Epithelial cell of prostate (primary cell): ENCODE results near the gene ZNF283.
A peak's percentile ranks its signal among the peaks of the same experiment; 100 is the strongest.

Experiments
- DNase-seq: peaks from one replicate; pipeline ENCODE4 v3.0.0-alpha.2; 2011; ENCODE audit warnings: low read depth, low spot score
- H3K27ac ChIP-seq: fragments of 450-650 bp; 2 replicates; pipeline ENCODE4 v1.5.1; 2017; ENCODE audit warnings: mild to moderate bottlenecking

Gene ZNF283

DNA sequence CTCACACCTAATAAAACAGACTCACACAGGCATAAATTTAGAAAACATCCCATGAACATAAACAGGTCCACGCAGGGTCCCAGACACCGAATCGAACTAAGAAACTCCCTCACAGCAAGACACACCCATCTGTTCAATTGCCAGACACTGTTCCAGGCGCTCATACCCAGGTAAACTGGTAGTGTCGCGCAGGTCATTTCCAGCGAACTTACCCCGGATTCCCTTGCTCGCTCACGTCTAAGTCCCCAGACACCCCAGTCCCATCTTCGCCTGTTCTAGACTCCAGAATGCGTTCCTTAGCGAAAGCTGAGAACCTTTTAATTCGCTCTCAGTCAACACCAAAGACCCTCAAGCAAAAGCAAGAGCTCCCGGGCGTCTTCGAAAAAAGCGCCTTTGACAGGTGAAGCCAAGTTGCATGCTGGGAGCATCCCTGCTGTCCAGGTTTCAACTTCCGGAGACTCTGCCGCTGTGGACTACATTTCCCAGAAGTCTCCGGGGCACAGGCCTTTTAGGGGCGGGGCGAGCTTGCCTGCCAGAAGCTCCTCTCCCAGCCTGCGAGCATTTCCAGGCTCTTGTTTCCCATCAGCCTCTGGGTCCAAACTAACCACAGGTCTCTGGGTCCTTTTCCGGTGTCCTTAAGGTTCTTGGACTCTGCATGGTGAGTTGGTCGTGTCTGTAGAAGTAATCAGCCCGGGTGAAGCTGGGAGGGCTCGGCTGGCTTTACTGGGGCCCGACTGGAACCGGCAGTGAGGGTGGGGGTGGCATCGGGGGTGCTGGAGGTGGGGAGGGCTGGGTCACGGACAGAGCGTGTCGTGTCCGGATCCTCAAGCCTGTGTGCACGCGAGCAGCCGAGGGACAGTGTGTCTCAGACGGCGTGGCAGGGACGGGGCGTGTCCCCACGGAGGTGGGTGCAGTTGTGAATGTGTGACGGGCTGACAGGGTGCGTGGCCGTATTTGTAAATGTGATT lies at the start of gene ZNF283:
Gene ZNF283 (plus strand): TSS at position 535 of the 968 bp plus-strand sequence. CDS start 6,184 bp downstream, outside the sequence.
- DNase-seq: peak; percentile 60
- H3K27ac ChIP-seq: peak within 1 kb of the TSS; percentile 53

GRCh38 chr19:43778651-43779050 lies 48.5 kb upstream of the ZNF283 start:
- DNase-seq: no peak
- H3K27ac ChIP-seq: peak overlapping the region; percentile 63

DNA sequence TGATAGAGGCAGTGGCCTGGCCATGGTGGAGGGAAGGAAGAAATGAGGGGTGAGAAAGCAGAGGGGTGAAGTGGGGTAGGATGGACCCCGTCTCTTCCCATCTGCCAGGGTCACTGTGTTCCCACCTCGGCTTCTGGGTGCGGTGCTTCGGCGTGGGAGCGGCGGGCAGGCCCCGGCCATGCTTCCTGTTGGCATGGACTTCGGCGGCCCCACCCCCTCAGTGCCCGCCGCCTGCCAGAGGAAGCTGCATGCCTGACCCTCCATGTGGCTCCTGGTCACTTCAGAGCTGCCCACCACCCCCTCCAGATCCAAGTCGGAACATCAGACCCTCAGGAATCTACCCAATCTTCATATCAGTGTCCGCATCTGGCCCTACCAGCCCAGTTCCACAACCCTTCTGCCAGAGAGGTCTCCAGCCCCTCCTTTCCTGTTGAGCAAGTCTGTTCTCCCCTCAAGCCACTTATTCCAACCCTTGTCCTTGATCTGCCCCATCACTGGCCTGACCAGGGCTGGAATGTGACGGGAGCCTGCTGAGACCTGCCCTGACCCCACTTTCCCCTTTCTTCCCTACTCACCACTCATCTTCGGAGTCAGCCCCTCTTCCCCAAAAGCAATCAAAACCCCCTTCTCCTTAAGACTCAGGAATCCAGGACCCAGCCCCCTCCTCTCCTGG lies 47.8 kb upstream of the ZNF283 start:
- peak overlapping the region; percentile 63 for H3K27ac ChIP-seq
- DNase-seq: no peak

- H3K27ac ChIP-seq: peak overlapping the region; percentile 63
- DNase-seq: no peak
Observed at GRCh38 chr19:43779820-43780219, 47.3 kb upstream of the ZNF283 start.

DNA sequence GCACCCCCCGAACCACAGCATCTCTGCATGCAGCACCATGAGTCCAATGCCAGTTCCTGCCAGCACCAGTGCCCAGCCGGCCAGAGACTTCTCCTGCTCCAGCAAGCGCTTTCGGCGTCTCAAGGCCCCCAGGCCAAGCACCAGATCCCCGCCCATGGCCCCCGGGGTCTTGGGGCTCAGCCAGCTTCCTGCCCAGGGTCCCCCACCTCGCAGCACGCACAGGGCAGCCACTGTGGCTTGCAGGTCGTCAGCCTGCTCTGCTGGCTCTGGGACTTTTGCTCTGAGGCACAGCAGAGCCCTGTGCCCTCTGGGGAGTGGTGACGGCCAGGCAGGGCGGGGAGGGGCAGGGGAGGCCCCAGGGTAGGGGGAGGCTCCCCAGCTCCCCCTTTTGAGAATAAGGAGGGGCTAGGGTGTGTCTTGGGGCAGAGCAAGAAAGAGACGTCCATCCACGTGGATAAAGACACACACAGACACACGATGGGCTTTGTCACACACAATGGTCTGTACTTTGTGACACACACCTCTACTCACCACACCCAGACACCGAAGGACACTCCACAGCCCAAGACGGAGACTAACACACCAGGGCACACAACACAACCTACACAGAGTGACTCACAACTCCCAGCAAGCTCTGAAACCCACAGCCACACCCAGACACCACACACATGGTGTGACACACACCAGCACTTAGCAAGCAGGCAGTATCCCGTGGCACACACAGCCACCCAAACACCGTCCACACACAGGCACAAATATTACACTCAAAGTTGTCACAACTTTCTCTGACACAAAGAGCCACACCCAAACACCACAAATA lies 46.2 kb upstream of the ZNF283 start, which contains the start of gene KCNN4:
Gene KCNN4 (minus strand): TSS at position 268 of the 820 bp plus-strand sequence. CDS start 112 bp downstream, at position 156.
- DNase-seq: peak; percentile 95
- H3K27ac ChIP-seq: peak within 1 kb of the TSS; percentile 63

GRCh38 chr19:43781630-43782310 lies 45.4 kb upstream of the ZNF283 start:
- H3K27ac ChIP-seq: peak overlapping the region; percentile 63

GRCh38 chr19:43782311-43782660 lies 44.8 kb upstream of the ZNF283 start:
- H3K27ac ChIP-seq: peak overlapping the region; percentile 23
- DNase-seq: no peak

More at GRCh38 chr19:43781630-43782310, 45.4 kb upstream of the ZNF283 start:
- DNase-seq: no peak

DNA sequence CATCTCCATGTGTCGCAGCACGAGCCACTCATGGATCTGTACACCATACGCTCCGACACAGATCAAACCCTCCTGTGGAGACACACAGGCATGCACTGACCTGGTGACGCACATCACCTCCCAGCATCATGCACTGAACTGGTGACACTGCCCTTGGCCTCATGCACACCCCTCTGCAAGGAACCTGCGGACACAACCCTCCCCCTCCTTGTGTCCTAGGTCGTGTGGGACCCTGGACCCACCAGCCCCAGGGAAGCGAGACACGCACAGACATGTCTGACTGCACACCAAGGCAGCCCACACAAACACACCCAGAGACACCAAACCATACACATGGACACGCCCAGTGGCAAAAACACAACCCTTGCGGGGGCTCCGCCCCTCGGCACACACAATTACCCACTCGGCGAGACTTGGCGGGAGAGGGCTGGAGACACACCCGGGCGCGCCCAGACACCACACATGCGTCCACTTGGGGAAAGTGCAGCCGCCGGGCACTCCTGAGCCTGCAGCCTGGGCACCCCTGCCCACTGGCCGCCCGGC lies 44.4 kb upstream of the ZNF283 start:
- no peak for DNase-seq
- peak overlapping the region; percentile 23 for H3K27ac ChIP-seq

DNA sequence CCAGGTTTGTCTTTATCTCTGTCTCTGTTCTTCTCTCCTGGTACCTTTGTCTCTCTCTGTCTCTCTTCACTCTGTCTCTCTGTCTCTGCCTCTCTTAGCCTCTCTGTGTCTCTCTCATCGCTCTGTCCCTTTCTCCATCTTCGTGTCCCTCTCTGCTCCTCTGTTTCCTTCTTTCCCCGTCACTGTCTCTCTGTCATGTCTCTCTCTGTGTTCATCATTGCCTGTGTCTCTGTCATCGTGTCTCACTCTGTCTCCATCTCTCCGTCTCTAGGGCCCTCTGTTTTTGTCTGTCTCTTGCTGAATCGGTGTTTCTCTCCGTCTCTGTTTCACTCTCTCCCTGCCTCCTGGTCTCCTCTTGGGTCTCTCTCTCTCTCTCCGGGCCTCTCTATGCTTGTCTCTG lies 43.5 kb upstream of the ZNF283 start:
- peak overlapping the region; percentile 67 for H3K27ac ChIP-seq
- no peak for DNase-seq

GRCh38 chr19:43784241-43784980 lies 42.7 kb upstream of the ZNF283 start:
- no peak for DNase-seq
- peak overlapping the region; percentile 67 for H3K27ac ChIP-seq

DNA sequence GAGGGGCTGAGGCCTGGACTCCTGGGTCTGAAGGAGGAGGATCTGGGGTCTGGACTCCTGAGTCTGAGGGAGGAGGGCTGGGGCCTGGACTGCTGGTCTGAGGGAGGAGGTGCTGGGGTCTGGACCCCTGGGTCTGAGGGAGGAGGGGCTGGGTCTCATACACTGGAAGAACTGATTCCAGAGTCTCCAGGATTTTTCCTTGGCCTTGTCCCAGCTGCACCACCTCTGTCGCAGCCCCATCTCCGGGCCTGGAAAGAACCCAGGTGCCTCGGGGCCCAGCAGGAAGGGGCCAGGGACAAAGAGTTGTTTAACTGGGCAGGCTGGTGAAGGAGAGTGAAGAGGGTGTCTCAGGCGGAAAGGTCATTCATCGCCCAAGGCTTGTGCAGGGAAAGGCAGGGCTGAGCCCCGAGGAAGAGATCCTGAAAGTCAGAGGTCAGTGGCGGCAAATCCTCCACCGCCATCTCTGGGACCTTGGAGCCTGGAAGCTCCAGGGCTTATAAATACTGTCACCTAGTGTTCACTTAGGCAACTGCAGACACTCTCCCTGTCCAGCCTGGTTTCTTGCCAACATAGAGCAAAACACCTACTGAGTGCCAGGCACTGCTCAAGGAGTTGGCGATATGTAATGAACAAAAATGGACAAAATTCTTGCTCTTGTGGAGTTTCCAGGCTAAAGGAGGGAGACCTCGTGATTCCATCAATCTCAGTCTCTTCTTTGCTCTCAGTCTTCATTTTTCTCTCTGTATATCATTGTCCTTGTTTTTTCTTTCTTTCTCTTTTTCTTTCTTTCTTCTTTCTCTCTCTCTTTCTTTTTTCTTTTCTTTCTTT lies 41.9 kb upstream of the ZNF283 start:
- H3K27ac ChIP-seq: peak overlapping the region; percentile 67
- no peak for DNase-seq

GRCh38 chr19:43786665-43787064 lies 40.5 kb upstream of the ZNF283 start:
- no peak for DNase-seq
- H3K27ac ChIP-seq: no peak overlapping the region

- H3K27ac ChIP-seq: no peak overlapping the region
- no peak for DNase-seq
Observed at GRCh38 chr19:43789029-43789428, 38.1 kb upstream of the ZNF283 start.

DNA sequence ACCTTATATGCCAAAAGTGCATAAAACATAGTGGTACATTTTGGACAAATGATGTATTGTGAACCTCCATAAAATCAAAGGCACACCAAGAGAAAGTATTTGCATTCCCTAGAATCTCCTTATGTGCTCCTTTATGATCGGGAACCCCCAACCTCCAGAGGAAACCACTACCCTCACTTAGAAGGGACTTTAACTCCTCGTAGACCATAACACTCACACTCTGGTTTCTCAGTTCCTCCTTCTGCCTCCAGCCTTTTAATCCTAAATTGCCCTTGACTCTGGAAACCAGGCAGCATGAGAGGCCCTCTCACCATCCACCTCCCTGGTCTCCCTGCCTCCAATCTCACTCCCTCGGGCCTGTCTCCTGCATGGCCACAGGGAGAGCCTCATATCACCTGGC lies 36.5 kb upstream of the ZNF283 start:
- H3K27ac ChIP-seq: no peak overlapping the region
- no peak for DNase-seq

- DNase-seq: no peak
- H3K27ac ChIP-seq: no peak overlapping the region
Observed at GRCh38 chr19:43797118-43797517, 30.0 kb upstream of the ZNF283 start.

DNA sequence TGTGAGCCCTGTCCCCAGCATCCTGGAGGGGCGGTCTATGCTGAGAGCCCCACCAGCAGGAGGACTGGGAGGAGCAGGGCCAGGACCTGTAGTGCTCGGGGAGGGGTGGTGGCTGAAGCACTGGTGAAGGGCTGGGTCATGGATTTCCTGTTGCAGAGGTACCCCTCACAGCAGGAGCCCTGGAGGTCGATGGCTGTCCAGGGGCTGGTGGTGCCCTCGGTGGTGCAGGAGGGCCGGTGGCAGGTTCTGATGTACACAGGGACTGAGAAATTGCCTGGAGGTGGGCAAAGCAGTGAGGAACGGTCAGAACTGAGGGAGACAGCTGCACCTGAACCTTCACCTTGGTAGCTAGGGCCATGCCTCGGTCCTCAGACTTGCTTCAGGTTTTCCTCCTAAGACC lies 29.6 kb upstream of the ZNF283 start:
- H3K27ac ChIP-seq: no peak overlapping the region
- DNase-seq: no peak

DNA sequence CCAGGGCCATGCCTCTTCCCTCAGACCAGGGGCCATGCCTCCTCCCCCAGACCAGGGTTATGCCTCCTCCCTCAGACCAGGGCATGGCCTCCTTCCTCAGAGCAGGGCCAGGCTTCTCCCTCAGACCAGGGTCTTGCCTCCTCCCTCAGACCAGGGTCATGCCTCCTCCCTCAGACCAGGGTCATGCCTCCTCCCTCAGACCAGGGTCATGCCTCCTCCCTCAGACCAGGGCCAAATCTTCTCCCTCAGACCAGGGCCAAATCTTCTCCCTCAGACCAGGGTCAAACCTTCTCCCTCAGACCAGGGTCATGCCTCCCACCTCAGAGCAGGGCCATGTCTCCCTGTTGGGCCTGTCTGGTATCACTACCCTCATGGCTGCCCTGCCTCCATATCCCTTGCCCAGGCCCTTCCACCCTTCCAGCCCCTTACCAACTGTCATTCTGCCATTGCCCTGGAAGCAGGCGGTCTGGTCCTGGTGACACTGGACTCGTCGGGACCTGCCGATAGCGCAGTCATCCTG lies 29.0 kb upstream of the ZNF283 start:
- DNase-seq: no peak

More for the DNA sequence above, 29.0 kb upstream of the ZNF283 start:
- H3K27ac ChIP-seq: no peak overlapping the region
